HepG2 (cell line): ENCODE measurements around the gene HOXA4. TPM values are rescaled to one million over a fixed set of nuclear protein-coding genes. Genes with fewer than 3 reads are reported as not detected.
A peak's percentile ranks its signal among the peaks of the same experiment; 100 is the strongest.

ENCODE experiments used
- CCDC6 ChIP-seq: sonication (generic); formaldehyde crosslinking; IDR thresholded peaks from 2 replicates; pipeline ENCODE4 v1.8.1; 2022; ENCODE audit warnings: mild to moderate bottlenecking, missing genetic modification reagents, moderate library complexity
- HMG20A ChIP-seq: IDR thresholded peaks from 2 replicates; pipeline ENCODE4 v1.6.1; 2016; ENCODE audit warnings: borderline replicate concordance
- KAT7 ChIP-seq: IDR thresholded peaks from 2 replicates; pipeline ENCODE4 v1.6.1; 2018; ENCODE audit warnings: borderline replicate concordance, missing compliant biosample characterization
- NCOR1 ChIP-seq: fragments of 200-600 bp; sonication (generic); IDR thresholded peaks from 2 replicates; pipeline ENCODE4 v1.7.0; 2017; ENCODE audit warnings: antibody characterized with exemption, low read length, borderline replicate concordance
- PCBP1 ChIP-seq: fragments of 200-400 bp; formaldehyde crosslinking; IDR thresholded peaks from 2 replicates; pipeline ENCODE4 v1.6.1; 2017; ENCODE audit warnings: mild to moderate bottlenecking, low read depth, low read length, borderline replicate concordance
- THAP11 ChIP-seq: IDR thresholded peaks from 2 replicates; pipeline ENCODE4 v1.6.1; 2016; ENCODE audit warnings: missing biosample characterization, missing genetic modification reagents
- ZNF276 ChIP-seq: sonication (generic); formaldehyde crosslinking; IDR thresholded peaks from 2 replicates; pipeline ENCODE4 v1.4.0; 2020; ENCODE audit warnings: mild to moderate bottlenecking, low read depth, missing genetic modification reagents
- ZNF451 ChIP-seq: sonication (generic); formaldehyde crosslinking; IDR thresholded peaks from 2 replicates; pipeline ENCODE4 v1.5.0; 2020; ENCODE audit warnings: mild to moderate bottlenecking, missing genetic modification reagents
- ZNF460 ChIP-seq: sonication (generic); formaldehyde crosslinking; IDR thresholded peaks from 2 replicates; pipeline ENCODE4 v1.5.1; 2020; ENCODE audit warnings: missing genetic modification reagents, mild to moderate bottlenecking, borderline replicate concordance
- ZSCAN25 ChIP-seq: sonication (generic); formaldehyde crosslinking; IDR thresholded peaks from 2 replicates; pipeline ENCODE4 v1.8.0; 2022; ENCODE audit warnings: mild to moderate bottlenecking, missing genetic modification reagents
- ZSCAN9 ChIP-seq: IDR thresholded peaks from 2 replicates; pipeline ENCODE4 v1.6.1; 2016; ENCODE audit warnings: borderline replicate concordance
- polyA plus RNA-seq, 8 experiments: library from polyadenylated mRNA; depleted of rRNA in 3 of 8; stranded (reverse) in 7 of 8; unstranded in 1 of 8; fragments of >200 nt; fragmentation: Illumina TruSeq in 4 of 8; extraction: Trizol in 4 of 8; gene quantifications; 2 replicates each; pipeline versions ENCODE4 v1.2.1 to v1.2.3, GENCODE V29; 2011 to 2016; ENCODE audit warnings: low read depth in 4 of 8, missing spikeins in 1 of 8, mixed read lengths in 1 of 8; ENCODE audit not compliant: insufficient read depth in 1 of 8
- total RNA-seq, 5 experiments: library from RNA; depleted of rRNA; stranded (reverse); fragments of >200 nt; fragmentation: Illumina TruSeq; extraction: Trizol; gene quantifications; 2 replicates each; pipeline ENCODE4 v1.2.3, GENCODE V29; 2016; ENCODE audit warnings: low read depth in 1 of 5
- TF ChIP-seq, protein P1 (sequence below): sonication (generic); formaldehyde crosslinking; IDR thresholded peaks from 2 replicates; pipeline ENCODE4 v1.4.0; 2020; ENCODE audit warnings: mild to moderate bottlenecking, missing genetic modification reagents
- TF ChIP-seq, protein P2 (sequence below): IDR thresholded peaks from 2 replicates; pipeline ENCODE4 v1.6.1; 2012; ENCODE audit warnings: low read length, improper control_type of control experiment
- TF ChIP-seq, protein P3 (sequence below): sonication (generic); formaldehyde crosslinking; IDR thresholded peaks from 2 replicates; pipeline ENCODE4 v1.4.0; 2020; ENCODE audit warnings: low read depth, missing genetic modification reagents
- TF ChIP-seq, protein P4 (sequence below): IDR thresholded peaks from 2 replicates; pipeline ENCODE4 v1.6.1; 2016; ENCODE audit warnings: missing genetic modification reagents, missing compliant biosample characterization
- TF ChIP-seq, protein P5 (sequence below): sonication (generic); formaldehyde crosslinking; IDR thresholded peaks from 2 replicates; pipeline ENCODE4 v1.9.0; 2021; ENCODE audit warnings: missing genetic modification reagents, borderline replicate concordance

HOXA4 gene
- total and polyA plus RNA-seq, 2 of the 13 experiments (the other 11 are each of a cell fraction or from before 2014, with no cell fraction given): 2.4 to 5.4 TPM

- TF ChIP-seq, protein P1, sequence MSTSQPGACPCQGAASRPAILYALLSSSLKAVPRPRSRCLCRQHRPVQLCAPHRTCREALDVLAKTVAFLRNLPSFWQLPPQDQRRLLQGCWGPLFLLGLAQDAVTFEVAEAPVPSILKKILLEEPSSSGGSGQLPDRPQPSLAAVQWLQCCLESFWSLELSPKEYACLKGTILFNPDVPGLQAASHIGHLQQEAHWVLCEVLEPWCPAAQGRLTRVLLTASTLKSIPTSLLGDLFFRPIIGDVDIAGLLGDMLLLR: peak; percentile 44; the same call in 1 of the 2 replicates
- TF ChIP-seq, protein P2, sequence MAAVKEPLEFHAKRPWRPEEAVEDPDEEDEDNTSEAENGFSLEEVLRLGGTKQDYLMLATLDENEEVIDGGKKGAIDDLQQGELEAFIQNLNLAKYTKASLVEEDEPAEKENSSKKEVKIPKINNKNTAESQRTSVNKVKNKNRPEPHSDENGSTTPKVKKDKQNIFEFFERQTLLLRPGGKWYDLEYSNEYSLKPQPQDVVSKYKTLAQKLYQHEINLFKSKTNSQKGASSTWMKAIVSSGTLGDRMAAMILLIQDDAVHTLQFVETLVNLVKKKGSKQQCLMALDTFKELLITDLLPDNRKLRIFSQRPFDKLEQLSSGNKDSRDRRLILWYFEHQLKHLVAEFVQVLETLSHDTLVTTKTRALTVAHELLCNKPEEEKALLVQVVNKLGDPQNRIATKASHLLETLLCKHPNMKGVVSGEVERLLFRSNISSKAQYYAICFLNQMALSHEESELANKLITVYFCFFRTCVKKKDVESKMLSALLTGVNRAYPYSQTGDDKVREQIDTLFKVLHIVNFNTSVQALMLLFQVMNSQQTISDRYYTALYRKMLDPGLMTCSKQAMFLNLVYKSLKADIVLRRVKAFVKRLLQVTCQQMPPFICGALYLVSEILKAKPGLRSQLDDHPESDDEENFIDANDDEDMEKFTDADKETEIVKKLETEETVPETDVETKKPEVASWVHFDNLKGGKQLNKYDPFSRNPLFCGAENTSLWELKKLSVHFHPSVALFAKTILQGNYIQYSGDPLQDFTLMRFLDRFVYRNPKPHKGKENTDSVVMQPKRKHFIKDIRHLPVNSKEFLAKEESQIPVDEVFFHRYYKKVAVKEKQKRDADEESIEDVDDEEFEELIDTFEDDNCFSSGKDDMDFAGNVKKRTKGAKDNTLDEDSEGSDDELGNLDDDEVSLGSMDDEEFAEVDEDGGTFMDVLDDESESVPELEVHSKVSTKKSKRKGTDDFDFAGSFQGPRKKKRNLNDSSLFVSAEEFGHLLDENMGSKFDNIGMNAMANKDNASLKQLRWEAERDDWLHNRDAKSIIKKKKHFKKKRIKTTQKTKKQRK: no peak
- TF ChIP-seq CCDC6 (CRISPR knock-in tag): no peak
- TF ChIP-seq ZSCAN9 (CRISPR knock-in tag): no peak
- no peak for TF ChIP-seq ZNF460 (CRISPR knock-in tag)
- TF ChIP-seq ZSCAN25 (CRISPR knock-in tag): 0 out of 2 replicates have a peak, but pooled peaks have one; percentile 43
- TF ChIP-seq ZNF451: no peak
- 0 out of 2 replicates have a peak, but pooled peaks have one; percentile 19 for TF ChIP-seq THAP11 (CRISPR knock-in tag)
- no peak for TF ChIP-seq PCBP1
- TF ChIP-seq KAT7 (CRISPR knock-in tag): peak; percentile 38; the same call in 1 of the 2 replicates
- TF ChIP-seq, protein P3, sequence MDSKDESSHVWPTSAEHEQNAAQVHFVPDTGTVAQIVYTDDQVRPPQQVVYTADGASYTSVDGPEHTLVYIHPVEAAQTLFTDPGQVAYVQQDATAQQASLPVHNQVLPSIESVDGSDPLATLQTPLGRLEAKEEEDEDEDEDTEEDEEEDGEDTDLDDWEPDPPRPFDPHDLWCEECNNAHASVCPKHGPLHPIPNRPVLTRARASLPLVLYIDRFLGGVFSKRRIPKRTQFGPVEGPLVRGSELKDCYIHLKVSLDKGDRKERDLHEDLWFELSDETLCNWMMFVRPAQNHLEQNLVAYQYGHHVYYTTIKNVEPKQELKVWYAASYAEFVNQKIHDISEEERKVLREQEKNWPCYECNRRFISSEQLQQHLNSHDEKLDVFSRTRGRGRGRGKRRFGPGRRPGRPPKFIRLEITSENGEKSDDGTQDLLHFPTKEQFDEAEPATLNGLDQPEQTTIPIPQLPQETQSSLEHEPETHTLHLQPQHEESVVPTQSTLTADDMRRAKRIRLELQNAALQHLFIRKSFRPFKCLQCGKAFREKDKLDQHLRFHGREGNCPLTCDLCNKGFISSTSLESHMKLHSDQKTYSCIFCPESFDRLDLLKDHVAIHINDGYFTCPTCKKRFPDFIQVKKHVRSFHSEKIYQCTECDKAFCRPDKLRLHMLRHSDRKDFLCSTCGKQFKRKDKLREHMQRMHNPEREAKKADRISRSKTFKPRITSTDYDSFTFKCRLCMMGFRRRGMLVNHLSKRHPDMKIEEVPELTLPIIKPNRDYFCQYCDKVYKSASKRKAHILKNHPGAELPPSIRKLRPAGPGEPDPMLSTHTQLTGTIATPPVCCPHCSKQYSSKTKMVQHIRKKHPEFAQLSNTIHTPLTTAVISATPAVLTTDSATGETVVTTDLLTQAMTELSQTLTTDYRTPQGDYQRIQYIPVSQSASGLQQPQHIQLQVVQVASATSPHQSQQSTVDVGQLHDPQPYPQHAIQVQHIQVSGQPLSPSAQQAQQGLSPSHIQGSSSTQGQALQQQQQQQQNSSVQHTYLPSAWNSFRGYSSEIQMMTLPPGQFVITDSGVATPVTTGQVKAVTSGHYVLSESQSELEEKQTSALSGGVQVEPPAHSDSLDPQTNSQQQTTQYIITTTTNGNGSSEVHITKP: no peak
- TF ChIP-seq, protein P4, sequence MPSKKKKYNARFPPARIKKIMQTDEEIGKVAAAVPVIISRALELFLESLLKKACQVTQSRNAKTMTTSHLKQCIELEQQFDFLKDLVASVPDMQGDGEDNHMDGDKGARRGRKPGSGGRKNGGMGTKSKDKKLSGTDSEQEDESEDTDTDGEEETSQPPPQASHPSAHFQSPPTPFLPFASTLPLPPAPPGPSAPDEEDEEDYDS: no peak
- TF ChIP-seq, protein P5, sequence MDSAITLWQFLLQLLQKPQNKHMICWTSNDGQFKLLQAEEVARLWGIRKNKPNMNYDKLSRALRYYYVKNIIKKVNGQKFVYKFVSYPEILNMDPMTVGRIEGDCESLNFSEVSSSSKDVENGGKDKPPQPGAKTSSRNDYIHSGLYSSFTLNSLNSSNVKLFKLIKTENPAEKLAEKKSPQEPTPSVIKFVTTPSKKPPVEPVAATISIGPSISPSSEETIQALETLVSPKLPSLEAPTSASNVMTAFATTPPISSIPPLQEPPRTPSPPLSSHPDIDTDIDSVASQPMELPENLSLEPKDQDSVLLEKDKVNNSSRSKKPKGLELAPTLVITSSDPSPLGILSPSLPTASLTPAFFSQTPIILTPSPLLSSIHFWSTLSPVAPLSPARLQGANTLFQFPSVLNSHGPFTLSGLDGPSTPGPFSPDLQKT: no peak
- TF ChIP-seq HMG20A (CRISPR knock-in tag): no peak
- TF ChIP-seq ZNF276 (CRISPR knock-in tag): peak; percentile 74; the same call in 1 of the 2 replicates
- no peak for TF ChIP-seq NCOR1
Measured at GRCh38 chr7:27160546-27161213, 30.1 kb upstream of the HOXA4 start (continued).
